Testis (tissue), 2 donors: ENCODE measurements around the gene LTBP1.

Experiments
- CTCF ChIP-seq, 3 experiments: fragments of 450-650 bp in 2 of 3; fragments of 200-600 bp in 1 of 3; sonication (generic) in 1 of 3; IDR thresholded peaks; one replicate each; pipeline ENCODE4 v1.5.1; 2016 to 2019; ENCODE audit warnings: antibody characterized with exemption in 3 of 3, mild to moderate bottlenecking in 2 of 3, moderate library complexity in 1 of 3
- POLR2A ChIP-seq: fragments of 450-650 bp; IDR thresholded peaks from one replicate; pipeline ENCODE4 v1.6.1; 2017; ENCODE audit warnings: antibody characterized with exemption, mild to moderate bottlenecking, moderate library complexity

- no peak for TF ChIP-seq CTCF (IDR thresholded peaks at IDR 0.05)
- TF ChIP-seq POLR2A: no peak
These were observed 58.3 kb downstream of the LTBP1 start for GRCh38 chr2:33005057-33005456.
